HEK293T (cell line): ENCODE measurements around the gene SETBP1.

ENCODE experiments used
- BHLHE40 ChIP-seq: fragments of 450-650 bp; IDR thresholded peaks from 2 replicates; pipeline ENCODE4 v1.6.1; 2016; ENCODE audit warnings: mild to moderate bottlenecking, moderate library complexity, borderline replicate concordance
- FOXK2 ChIP-seq: fragments of 450-650 bp; IDR thresholded peaks from 2 replicates; pipeline ENCODE4 v1.6.1; 2016; ENCODE audit warnings: mild to moderate bottlenecking
- L3MBTL2 ChIP-seq: fragments of 450-650 bp; conservative IDR thresholded peaks from 2 replicates; pipeline ENCODE4 v1.6.1; 2016; ENCODE audit warnings: mild to moderate bottlenecking
- SP1 ChIP-seq: fragments of 450-650 bp; IDR thresholded peaks from 2 replicates; pipeline ENCODE4 v1.6.1; 2017

DNA sequence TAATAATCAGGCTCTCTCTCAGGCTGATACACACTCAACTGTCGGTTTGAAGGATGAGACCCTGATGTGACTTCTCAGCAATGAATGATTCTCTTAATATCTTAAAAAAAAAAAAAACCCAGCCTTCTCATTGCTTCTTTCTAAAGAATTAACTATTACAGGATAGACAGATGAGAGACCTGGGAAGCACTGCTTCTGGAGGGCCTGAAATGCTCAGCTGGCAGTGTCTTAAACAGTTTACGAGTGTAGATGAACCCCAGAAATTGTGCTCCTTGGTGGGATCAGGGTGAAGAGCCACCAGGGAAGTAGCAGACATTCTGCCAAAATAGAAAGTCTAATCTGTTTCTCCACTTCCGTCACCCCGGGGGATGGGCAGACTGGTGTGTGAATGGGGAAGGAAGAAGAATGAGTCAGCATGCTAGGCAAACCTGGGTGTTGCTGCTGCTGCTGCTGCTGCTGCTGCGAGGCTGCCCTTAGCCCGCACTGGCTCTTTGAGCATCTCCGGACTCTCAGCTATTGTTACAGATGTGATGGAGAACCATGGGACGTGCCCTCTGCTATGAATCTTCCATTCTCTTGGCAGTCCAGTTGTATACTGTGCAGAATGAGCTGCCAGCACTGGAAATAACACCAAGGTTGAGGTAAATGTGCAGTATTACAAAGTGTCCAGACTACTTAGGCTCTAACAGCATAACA lies 158.4 kb downstream of the SETBP1 start:
- TF ChIP-seq L3MBTL2 (no peak), BHLHE40 (no peak), FOXK2 (no peak), SP1 (no peak)
